K562 (cell line): Measurements from ENCODE around the gene PPP4R1. TPM values are rescaled to one million over a fixed set of nuclear protein-coding genes. Genes with fewer than 3 reads are reported as not detected.
A peak's percentile ranks its signal among the peaks of the same experiment; 100 is the strongest.

ENCODE experiments used
- CAMTA2 ChIP-seq: fragments of 250-450 bp; sonication (Bioruptor Pico); conservative IDR thresholded peaks from 2 replicates; pipeline ENCODE4 v1.5.1; 2022
- E4F1 ChIP-seq: fragments of 250-450 bp; sonication (Bioruptor Pico); IDR thresholded peaks from 2 replicates; pipeline ENCODE4 v1.5.0; 2021; ENCODE audit warnings: mild to moderate bottlenecking, borderline replicate concordance
- FOXM1 ChIP-seq, 2 experiments: fragments of 450-650 bp in 1 of 2; sonication (generic) in 1 of 2; formaldehyde crosslinking in 1 of 2; IDR thresholded peaks; 2 replicates each; pipeline versions ENCODE4 v1.6.1 to v1.9.0; 2017 to 2022; ENCODE audit warnings: low read depth in 2 of 2, mild to moderate bottlenecking in 2 of 2, missing genetic modification reagents in 1 of 2, moderate library complexity in 1 of 2
- JUND ChIP-seq, 2 experiments: IDR thresholded peaks; 2 replicates in 1 of 2; 3 replicates in 1 of 2; pipeline ENCODE4 v1.6.1; 2011; ENCODE audit warnings: borderline replicate concordance in 2 of 2, low read depth in 2 of 2, low read length in 2 of 2, improper control_type of control experiment in 1 of 2, missing biosample characterization in 1 of 2, missing genetic modification characterization in 1 of 2, missing genetic modification reagents in 1 of 2
- KAT8 ChIP-seq: fragments of 450-650 bp; IDR thresholded peaks from 2 replicates; pipeline ENCODE4 v1.6.1; 2016; ENCODE audit warnings: low read depth, mild to moderate bottlenecking
- MIER1 ChIP-seq: fragments of 450-650 bp; IDR thresholded peaks from 2 replicates; pipeline ENCODE4 v1.6.1; 2016; ENCODE audit warnings: antibody characterized with exemption, mild to moderate bottlenecking, low read depth
- NR0B1 ChIP-seq: fragments of 450-650 bp; IDR thresholded peaks from one replicate; pipeline ENCODE4 v1.6.1; 2018; ENCODE audit warnings: mild to moderate bottlenecking, moderate library complexity; ENCODE audit not compliant: partially characterized antibody
- SMARCA4 ChIP-seq: fragments of 450-650 bp; IDR thresholded peaks from 2 replicates; pipeline ENCODE4 v1.6.1; 2016
- SP2 ChIP-seq: IDR thresholded peaks from 2 replicates; pipeline ENCODE4 v1.6.1; 2011; ENCODE audit warnings: mild to moderate bottlenecking, low read depth, low read length, moderate library complexity; ENCODE audit not compliant: poor library complexity, severe bottlenecking; ENCODE audit errors: extremely low read depth
- TRIM24 ChIP-seq, 2 experiments: fragments of 450-650 bp; IDR thresholded peaks; 2 replicates each; pipeline ENCODE4 v1.6.1; 2016
- ZBTB1 ChIP-seq: sonication (generic); formaldehyde crosslinking; IDR thresholded peaks from 2 replicates; pipeline ENCODE4 v1.8.1; 2023; ENCODE audit warnings: missing genetic modification reagents, low read depth, mild to moderate bottlenecking, borderline replicate concordance
- ZBTB12 ChIP-seq: fragments of 250-450 bp; sonication (Bioruptor Pico); IDR thresholded peaks from 2 replicates; pipeline ENCODE4 v1.4.0; 2020
- ZHX1 ChIP-seq: fragments of 150-350 bp; conservative IDR thresholded peaks from 2 replicates; pipeline ENCODE4 v1.6.1; 2014; ENCODE audit warnings: low read length
- ZNF197 ChIP-seq: fragments of 200-800 bp; sonication (Bioruptor generic); IDR thresholded peaks from 2 replicates; pipeline ENCODE4 v1.6.1; 2016; ENCODE audit warnings: low read depth, missing genetic modification characterization, missing compliant biosample characterization
- ZSCAN32 ChIP-seq: fragments of 450-650 bp; formaldehyde crosslinking; IDR thresholded peaks from 2 replicates; pipeline ENCODE4 v1.4.0; 2020; ENCODE audit warnings: mild to moderate bottlenecking, moderate library complexity
- polyA plus RNA-seq, 8 experiments: library from polyadenylated mRNA; depleted of rRNA in 4 of 8; stranded (reverse) in 5 of 8; unstranded in 3 of 8; fragments of >200 nt; fragmentation: Nextera tagmentation in 2 of 8; fragmentation: Illumina TruSeq in 1 of 8; extraction: Ambion mirVana in 2 of 8; extraction: Trizol in 1 of 8; gene quantifications; 2 replicates each; pipeline versions ENCODE4 v1.2.1 to v1.2.3, GENCODE V29; 2011 to 2014; ENCODE audit warnings: inconsistent platforms in 1 of 8, missing spikeins in 1 of 8
- total RNA-seq, 7 experiments: library from RNA; depleted of rRNA in 6 of 7; stranded (reverse); fragments of >200 nt in 6 of 7; fragmentation: Illumina TruSeq in 2 of 7; extraction: Trizol in 2 of 7; gene quantifications; 2 replicates each; pipeline versions ENCODE4 v1.2.1 to v1.2.3, GENCODE V29; 2011 to 2021; ENCODE audit warnings: low replicate concordance in 1 of 7

Gene PPP4R1
- total and polyA plus RNA-seq, 9 of the 15 experiments (the other 6 are each of a cell fraction or from before 2014, with no cell fraction given) = 23.5 to 136 (median 84.5) TPM

- TF ChIP-seq ZBTB12 (CRISPR knock-in tag) = no peak
- no peak for TF ChIP-seq ZNF197
- peak; percentile 44 to 52; a peak in 3 of 4 replicates for TF ChIP-seq TRIM24 (IDR thresholded peaks at IDR 0.05)
- no peak for TF ChIP-seq ZSCAN32 (CRISPR knock-in tag)
- TF ChIP-seq FOXM1 (IDR thresholded peaks at IDR 0.05; ENCODE audit: low read depth) = peak; percentile 73; the same call in 1 of the 2 replicates
- TF ChIP-seq FOXM1 (CRISPR knock-in tag; IDR thresholded peaks at IDR 0.05; ENCODE audit: low read depth) = no peak
- no peak for TF ChIP-seq ZBTB1 (CRISPR knock-in tag)
- TF ChIP-seq SMARCA4 = peak; percentile 92
- peak; percentile 93 for TF ChIP-seq JUND (IDR thresholded peaks at IDR 0.05; ENCODE audit: borderline replicate concordance, low read depth, low read length)
- TF ChIP-seq JUND (tag; IDR thresholded peaks at IDR 0.05; ENCODE audit: borderline replicate concordance, low read depth, low read length) = peak; percentile 92
- no peak for TF ChIP-seq E4F1 (CRISPR knock-in tag)
- no peak for TF ChIP-seq CAMTA2 (CRISPR knock-in tag)
- TF ChIP-seq SP2 = no peak
- TF ChIP-seq KAT8 = no peak
- no peak for TF ChIP-seq NR0B1
- TF ChIP-seq MIER1 = no peak
- no peak for TF ChIP-seq ZHX1
Measured at GRCh38 chr18:9608298-9608697, 6.1 kb downstream of the PPP4R1 start (continued).
